Measurements from ENCODE around the gene KDM3B.

The KDM3B gene

GRCh38 chr5:138444774-138445546 lies 92.5 kb downstream of the KDM3B start:
- no peak for TF ChIP-seq ZNF274 (IDR thresholded peaks at IDR 0.05; ENCODE audit: low read depth, low read length)
- no peak overlapping the region for H3K4me3 ChIP-seq (ENCODE audit: low read length)

- no peak overlapping the region for H3K4me3 ChIP-seq (ENCODE audit: low read length)
- no peak for TF ChIP-seq ZNF274 (IDR thresholded peaks at IDR 0.05; ENCODE audit: low read depth, low read length)
Measured at GRCh38 chr5:138445547-138446271, 93.2 kb downstream of the KDM3B start.

- H3K4me3 ChIP-seq (ENCODE audit: low read length): no peak overlapping the region
- TF ChIP-seq ZNF274 (IDR thresholded peaks at IDR 0.05; ENCODE audit: low read depth, low read length): no peak
Measured at GRCh38 chr5:138448070-138448469, 95.6 kb downstream of the KDM3B start.

- no peak overlapping the region for H3K4me3 ChIP-seq (ENCODE audit: low read length)
- TF ChIP-seq ZNF274 (IDR thresholded peaks at IDR 0.05; ENCODE audit: low read depth, low read length): no peak
Measured at GRCh38 chr5:138448481-138449398, 96.3 kb downstream of the KDM3B start.

- no peak for TF ChIP-seq ZNF274 (IDR thresholded peaks at IDR 0.05; ENCODE audit: low read depth, low read length)
- no peak overlapping the region for H3K4me3 ChIP-seq (ENCODE audit: low read length)
Measured at GRCh38 chr5:138449501-138450239, 97.2 kb downstream of the KDM3B start.

- TF ChIP-seq ZNF274 (IDR thresholded peaks at IDR 0.05; ENCODE audit: low read depth, low read length): no peak
- no peak overlapping the region for H3K4me3 ChIP-seq (ENCODE audit: low read length)
Measured at GRCh38 chr5:138450971-138451370, 98.5 kb downstream of the KDM3B start.

DNA sequence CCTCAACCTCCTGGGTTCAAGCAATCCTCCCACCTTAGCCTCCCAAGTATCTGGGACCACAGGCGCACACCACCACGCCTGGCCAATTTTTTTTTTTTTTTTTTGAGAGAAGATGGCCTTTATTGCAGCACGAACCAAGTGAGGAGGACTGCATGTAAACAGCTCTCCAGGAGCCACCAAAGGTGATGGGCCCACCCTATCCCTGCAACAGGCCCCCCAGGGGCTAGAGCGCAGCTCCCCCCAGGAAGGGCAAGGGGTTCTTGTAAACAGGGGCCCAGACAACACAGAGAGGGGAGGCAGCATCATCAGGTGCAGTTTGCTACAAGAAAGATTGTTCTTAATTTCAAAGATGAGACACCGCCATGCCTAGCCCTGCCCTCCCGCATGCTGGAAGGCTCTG lies 100.2 kb downstream of the KDM3B start:
- no peak overlapping the region for H3K4me3 ChIP-seq (ENCODE audit: low read length)
- TF ChIP-seq ZNF274 (IDR thresholded peaks at IDR 0.05; ENCODE audit: low read depth, low read length): no peak

DNA sequence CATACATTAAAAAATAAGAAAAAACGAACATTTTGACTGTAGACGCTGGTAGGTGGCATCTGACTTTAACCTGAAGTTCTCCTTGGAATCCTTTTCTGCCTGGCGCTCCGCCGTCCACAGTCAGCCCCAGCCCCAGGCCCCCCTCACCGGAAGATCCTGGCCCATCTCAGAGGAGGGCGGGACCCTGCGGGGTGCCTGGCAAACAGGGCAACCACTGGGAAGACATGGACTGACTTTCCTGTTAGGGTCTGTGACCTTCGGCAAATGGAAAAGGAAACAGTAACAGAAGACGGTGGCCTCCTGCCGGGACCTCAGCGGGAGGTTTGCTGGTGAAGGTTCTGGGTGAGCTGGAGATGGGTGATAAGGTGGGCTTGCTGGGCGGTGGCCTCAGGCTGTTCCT lies 101.1 kb downstream of the KDM3B start:
- no peak for TF ChIP-seq ZNF274 (IDR thresholded peaks at IDR 0.05; ENCODE audit: low read depth, low read length)
- H3K4me3 ChIP-seq (ENCODE audit: low read length): no peak overlapping the region

GRCh38 chr5:138454121-138454520 lies 101.6 kb downstream of the KDM3B start:
- TF ChIP-seq ZNF274 (IDR thresholded peaks at IDR 0.05; ENCODE audit: low read depth, low read length): no peak
- no peak overlapping the region for H3K4me3 ChIP-seq (ENCODE audit: low read length)

DNA sequence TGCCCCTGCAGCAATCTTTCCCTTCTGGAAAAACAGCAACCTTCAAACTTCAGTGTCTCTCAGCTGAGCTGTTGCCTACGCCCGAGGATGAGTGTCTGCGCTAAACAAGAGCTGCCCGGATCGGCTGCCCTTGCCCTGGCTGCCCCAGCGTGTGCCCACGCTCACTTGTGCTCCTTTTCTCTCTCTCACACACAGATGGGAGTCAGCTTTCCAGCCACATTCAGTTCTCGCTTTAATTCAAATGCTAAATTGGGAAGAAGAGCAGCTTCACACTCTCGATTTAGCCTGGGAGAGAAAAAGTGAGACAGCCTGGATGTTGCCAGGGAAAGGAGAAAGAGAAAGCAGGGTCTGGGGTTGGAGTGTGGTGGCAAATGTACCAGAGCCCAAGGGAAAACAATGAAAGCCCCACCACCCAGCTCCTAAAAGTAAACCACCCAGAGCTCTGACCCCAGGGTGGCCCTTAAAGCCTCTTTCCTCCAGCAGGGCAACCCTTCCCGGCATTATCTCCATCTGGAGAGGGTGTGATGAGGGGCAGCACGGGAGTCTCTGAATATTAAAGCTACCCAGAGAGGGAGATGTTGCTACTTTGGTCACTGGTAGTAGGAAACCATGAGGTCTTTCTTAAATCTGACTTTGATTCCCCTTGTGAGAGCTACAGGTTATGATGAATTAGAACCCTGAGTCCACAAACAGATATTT lies 102.9 kb downstream of the KDM3B start:
- H3K4me3 ChIP-seq (ENCODE audit: low read length): no peak overlapping the region
- no peak for TF ChIP-seq ZNF274 (IDR thresholded peaks at IDR 0.05; ENCODE audit: low read depth, low read length)

GRCh38 chr5:138457531-138458275 lies 105.2 kb downstream of the KDM3B start:
- no peak for TF ChIP-seq ZNF274 (IDR thresholded peaks at IDR 0.05; ENCODE audit: low read depth, low read length)
- no peak overlapping the region for H3K4me3 ChIP-seq (ENCODE audit: low read length)

DNA sequence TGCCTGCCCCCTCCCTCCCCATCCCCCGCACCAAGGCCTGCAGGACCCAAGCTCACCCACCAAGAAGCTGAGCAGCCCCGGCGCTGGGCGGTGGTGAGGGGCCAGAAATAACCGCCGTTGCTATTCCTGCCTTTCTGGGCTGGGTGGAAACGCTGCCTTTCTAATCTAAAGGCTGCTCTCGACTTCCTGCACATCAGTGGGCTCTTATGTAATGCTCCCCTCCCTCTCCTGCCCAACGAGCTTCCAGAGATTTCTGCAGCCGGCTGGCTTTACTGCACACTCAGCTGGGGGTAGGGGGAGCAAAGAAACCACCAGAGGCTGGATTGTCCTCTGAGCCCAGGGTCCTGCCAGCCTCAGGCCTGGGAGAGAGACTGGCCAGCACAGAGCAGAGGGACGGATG lies 105.9 kb downstream of the KDM3B start:
- no peak overlapping the region for H3K4me3 ChIP-seq (ENCODE audit: low read length)
- TF ChIP-seq ZNF274 (IDR thresholded peaks at IDR 0.05; ENCODE audit: low read depth, low read length): no peak
